KMS-11 (cell line): Measurements from ENCODE around the gene CELF2.

Source experiments
- H2AFZ ChIP-seq: fragments of 200-600 bp; sonication (generic); 2 replicates; pipeline ENCODE4 v1.6.1; 2016; ENCODE audit warnings: antibody characterized with exemption, mixed run types, low read depth
- H3K27ac ChIP-seq: fragments of 200-600 bp; sonication (generic); 2 replicates; pipeline ENCODE4 v1.6.1; 2016; ENCODE audit warnings: mild to moderate bottlenecking, mixed run types
- H3K27me3 ChIP-seq: fragments of 200-600 bp; sonication (generic); 2 replicates; pipeline ENCODE4 v1.6.1; 2017; ENCODE audit warnings: mild to moderate bottlenecking, low read depth, mixed run types, moderate library complexity; ENCODE audit not compliant: insufficient read depth
- H3K36me3 ChIP-seq: fragments of 200-600 bp; sonication (generic); 2 replicates; pipeline ENCODE4 v1.6.1; 2017; ENCODE audit warnings: mild to moderate bottlenecking, mixed run types; ENCODE audit not compliant: insufficient read depth
- H3K4me1 ChIP-seq: fragments of 200-600 bp; sonication (generic); 2 replicates; pipeline ENCODE4 v1.6.1; 2016; ENCODE audit warnings: mild to moderate bottlenecking, low read depth, mixed run types; ENCODE audit not compliant: poor library complexity, severe bottlenecking
- H3K4me2 ChIP-seq: fragments of 200-600 bp; sonication (generic); 2 replicates; pipeline ENCODE4 v1.7.0; 2016; ENCODE audit warnings: mild to moderate bottlenecking, mixed run types
- H3K4me3 ChIP-seq: fragments of 200-600 bp; sonication (generic); IDR thresholded peaks from 2 replicates; pipeline ENCODE4 v1.6.1; 2017; ENCODE audit warnings: low read depth, low read length, mixed read lengths; ENCODE audit not compliant: insufficient read depth
- H3K79me2 ChIP-seq: fragments of 200-600 bp; sonication (generic); 2 replicates; pipeline ENCODE4 v1.6.1; 2016; ENCODE audit warnings: low read depth, mixed run types; ENCODE audit not compliant: insufficient read depth
- H3K9ac ChIP-seq: fragments of 200-600 bp; sonication (generic); 2 replicates; pipeline ENCODE4 v1.6.1; 2016; ENCODE audit warnings: mild to moderate bottlenecking, mixed run types
- H4K20me1 ChIP-seq: fragments of 200-600 bp; sonication (generic); 2 replicates; pipeline ENCODE4 v1.6.1; 2016; ENCODE audit warnings: mild to moderate bottlenecking, mixed run types; ENCODE audit not compliant: insufficient read depth
- CTCF ChIP-seq: fragments of 200-600 bp; sonication (generic); conservative IDR thresholded peaks from 2 replicates; pipeline ENCODE4 v1.6.1; 2017; ENCODE audit warnings: low read depth, mild to moderate bottlenecking, antibody characterized with exemption, low read length, moderate library complexity, mixed read lengths

The CELF2 gene

GRCh38 chr10:11212288-11213085, 194.8 kb downstream of the CELF2 start:
- no peak overlapping the region for H3K4me3 ChIP-seq
- H3K79me2 ChIP-seq, result 0 out of 2 replicates have a peak, but pooled peaks cover 8% of the 10 kb centered on the region
- H3K27me3 ChIP-seq, result no peaks in the 10 kb centered on the region
- H2AFZ ChIP-seq, result no peak overlapping the region
- no peak for TF ChIP-seq CTCF
- no peaks in the 10 kb centered on the region for H4K20me1 ChIP-seq
- no peak overlapping the region for H3K9ac ChIP-seq
- peaks cover 9% of the 10 kb centered on the region for H3K4me1 ChIP-seq
- no peak overlapping the region for H3K27ac ChIP-seq
- H3K36me3 ChIP-seq, result no peaks in the 10 kb centered on the region
- no peak overlapping the region for H3K4me2 ChIP-seq

GRCh38 chr10:11213137-11213536, 195.5 kb downstream of the CELF2 start:
- no peak overlapping the region for H2AFZ ChIP-seq

GRCh38 chr10:11214407-11214806, 196.7 kb downstream of the CELF2 start:
- Histone ChIP-seq H3K9ac (no peak overlapping the region), H3K27ac (no peak overlapping the region), H2AFZ (no peak overlapping the region), H3K4me1 (peaks cover 11% of the 10 kb centered on the region), H3K36me3 (no peaks in the 10 kb centered on the region), H4K20me1 (no peaks in the 10 kb centered on the region), H3K4me2 (no peak overlapping the region), H3K79me2 (0 out of 2 replicates have a peak, but pooled peaks cover 6% of the 10 kb centered on the region), H3K4me3 (no peak overlapping the region), H3K27me3 (no peaks in the 10 kb centered on the region)
- TF ChIP-seq CTCF, result no peak

More at GRCh38 chr10:11213137-11213536, 195.5 kb downstream of the CELF2 start:
- Histone ChIP-seq H3K4me2 (no peak overlapping the region), H3K27ac (no peak overlapping the region), H4K20me1 (no peaks in the 10 kb centered on the region), H3K4me1 (peaks cover 9% of the 10 kb centered on the region), H3K79me2 (0 out of 2 replicates have a peak, but pooled peaks cover 8% of the 10 kb centered on the region), H3K4me3 (no peak overlapping the region), H3K27me3 (no peaks in the 10 kb centered on the region), H3K9ac (no peak overlapping the region), H3K36me3 (no peaks in the 10 kb centered on the region)
- TF ChIP-seq CTCF, result no peak

- H3K9ac ChIP-seq, result no peak overlapping the region
- no peak overlapping the region for H3K4me2 ChIP-seq
- H3K36me3 ChIP-seq, result no peaks in the 10 kb centered on the region
- no peaks in the 10 kb centered on the region for H3K79me2 ChIP-seq
- no peak overlapping the region for H3K4me3 ChIP-seq
- no peak overlapping the region for H2AFZ ChIP-seq
- no peaks in the 10 kb centered on the region for H4K20me1 ChIP-seq
- no peaks in the 10 kb centered on the region for H3K27me3 ChIP-seq
- peaks cover 8% of the 10 kb centered on the region for H3K4me1 ChIP-seq
- no peak overlapping the region for H3K27ac ChIP-seq
- no peak for TF ChIP-seq CTCF
Measured at GRCh38 chr10:11215471-11215870, 197.8 kb downstream of the CELF2 start.
